ENCODE data around the gene NAE1. TPM values are rescaled to one million over a fixed set of nuclear protein-coding genes. Genes with fewer than 3 reads are reported as not detected.

NAE1 gene
- polyA plus RNA-seq, 2 of the 4 experiments (the other 2 are of a cell fraction) = 96.2 to 132 TPM

DNA sequence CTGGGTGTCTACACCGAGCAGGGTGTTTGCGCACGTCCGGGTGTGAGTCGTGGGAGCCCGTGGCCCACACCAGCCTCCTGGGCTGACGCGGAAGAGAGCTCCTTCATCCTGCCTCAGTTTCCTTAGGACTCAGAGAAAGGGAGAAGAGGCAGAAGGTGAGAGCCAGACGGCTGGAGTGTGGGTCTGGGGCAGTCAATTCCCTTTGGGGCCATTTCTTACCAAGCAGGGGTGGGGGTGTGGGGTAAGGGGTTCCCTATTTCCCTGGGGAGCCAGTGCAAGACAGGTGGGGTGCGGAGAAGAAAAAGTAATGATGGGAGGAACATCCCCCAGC lies 14.3 kb upstream of the NAE1 start (continued):
- TF ChIP-seq, protein P1, sequence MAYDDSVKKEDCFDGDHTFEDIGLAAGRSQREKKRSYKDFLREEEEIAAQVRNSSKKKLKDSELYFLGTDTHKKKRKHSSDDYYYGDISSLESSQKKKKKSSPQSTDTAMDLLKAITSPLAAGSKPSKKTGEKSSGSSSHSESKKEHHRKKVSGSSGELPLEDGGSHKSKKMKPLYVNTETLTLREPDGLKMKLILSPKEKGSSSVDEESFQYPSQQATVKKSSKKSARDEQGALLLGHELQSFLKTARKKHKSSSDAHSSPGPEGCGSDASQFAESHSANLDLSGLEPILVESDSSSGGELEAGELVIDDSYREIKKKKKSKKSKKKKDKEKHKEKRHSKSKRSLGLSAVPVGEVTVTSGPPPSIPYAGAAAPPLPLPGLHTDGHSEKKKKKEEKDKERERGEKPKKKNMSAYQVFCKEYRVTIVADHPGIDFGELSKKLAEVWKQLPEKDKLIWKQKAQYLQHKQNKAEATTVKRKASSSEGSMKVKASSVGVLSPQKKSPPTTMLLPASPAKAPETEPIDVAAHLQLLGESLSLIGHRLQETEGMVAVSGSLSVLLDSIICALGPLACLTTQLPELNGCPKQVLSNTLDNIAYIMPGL (CRISPR knock-in tag; IDR thresholded peaks at IDR 0.05; ENCODE audit: borderline replicate concordance) = no peak

DNA sequence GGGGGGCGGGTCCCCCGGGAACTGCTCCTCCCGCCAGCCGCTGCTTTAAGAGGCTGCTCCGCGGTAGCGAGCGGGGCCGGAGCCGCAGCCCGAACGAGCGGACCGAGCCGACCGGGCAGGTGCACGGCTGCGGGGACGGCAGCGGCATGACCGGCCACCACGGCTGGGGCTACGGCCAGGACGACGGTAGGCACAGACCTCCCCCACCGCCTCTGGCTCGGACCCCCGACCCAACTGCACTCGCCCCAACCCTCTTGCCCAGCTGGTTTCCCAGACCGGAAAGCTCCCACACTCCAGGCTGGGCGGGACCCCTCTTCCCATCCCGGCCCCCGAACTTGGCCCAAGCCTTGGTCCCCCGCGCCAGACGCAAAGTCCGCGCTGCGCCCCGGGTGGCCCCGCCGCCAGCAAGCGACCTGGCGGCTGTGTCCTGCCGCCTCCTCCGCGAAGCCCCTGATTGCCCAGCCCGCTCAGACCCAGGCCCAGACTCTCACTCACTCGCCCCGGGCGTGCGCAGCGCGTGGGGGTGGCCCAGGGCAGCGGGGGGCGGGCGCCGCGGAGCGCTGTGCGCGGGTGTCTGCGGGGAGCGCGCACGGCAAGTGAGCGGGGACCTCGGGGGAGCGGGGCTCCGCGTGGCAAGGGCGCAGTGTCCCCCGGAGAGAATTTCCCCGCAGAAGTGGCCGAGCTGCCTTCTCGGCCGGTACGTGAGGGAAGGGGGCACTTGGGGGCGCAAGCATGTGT lies 13.7 kb upstream of the NAE1 start, which contains the start of gene CA7:
TSS of gene CA7 (plus strand) at position 73 of the 738 bp plus-strand sequence. CDS start at position 147, 74 bp downstream.
- FAIRE-seq (no peak), ATAC-seq (peak in 1 of 2 experiments; percentile 20; a peak in 2 of 6 replicates), DNase-seq (ENCODE audit: low read depth in 1 of 2, low spot score in 1 of 2) (no peak)
- ChIA-PET CTCF (interaction anchor here (0.9 to 7.0 kb wide), 6 partner anchors 13 to 236 kb away, joined by 3 to 65 read pairs (median 13); partner anchors contain the start of gene NAE1), POLR2A (no interaction called here)
- 49% methylated on average over 23 of the region's 79 CpGs for WGBS (ENCODE audit: missing lambda C conversion rate)
- peaks cover 3% of the 10 kb centered on the region; the same call in 1 of the 3 replicates for H3K4me1 ChIP-seq
- TF ChIP-seq PHF8 (IDR thresholded peaks at IDR 0.05; ENCODE audit: borderline replicate concordance, low read depth) = no peak
- TF ChIP-seq HDAC2 (IDR thresholded peaks at IDR 0.05) = no peak
- no peak for TF ChIP-seq MAZ (IDR thresholded peaks at IDR 0.05; ENCODE audit: borderline replicate concordance, low read depth, low read length)
- TF ChIP-seq NPAS2 (CRISPR knock-in tag; IDR thresholded peaks at IDR 0.05; ENCODE audit: borderline replicate concordance) = no peak
- no peak for TF ChIP-seq EP300 (IDR thresholded peaks at IDR 0.05)
- TF ChIP-seq, protein P2, sequence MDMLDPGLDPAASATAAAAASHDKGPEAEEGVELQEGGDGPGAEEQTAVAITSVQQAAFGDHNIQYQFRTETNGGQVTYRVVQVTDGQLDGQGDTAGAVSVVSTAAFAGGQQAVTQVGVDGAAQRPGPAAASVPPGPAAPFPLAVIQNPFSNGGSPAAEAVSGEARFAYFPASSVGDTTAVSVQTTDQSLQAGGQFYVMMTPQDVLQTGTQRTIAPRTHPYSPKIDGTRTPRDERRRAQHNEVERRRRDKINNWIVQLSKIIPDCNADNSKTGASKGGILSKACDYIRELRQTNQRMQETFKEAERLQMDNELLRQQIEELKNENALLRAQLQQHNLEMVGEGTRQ (IDR thresholded peaks at IDR 0.05) = no peak
- TF ChIP-seq HEYL (CRISPR knock-in tag; IDR thresholded peaks at IDR 0.05) = no peak
- TF ChIP-seq RNF2 (IDR thresholded peaks at IDR 0.05; ENCODE audit: borderline replicate concordance, low read depth) = no peak
- no peak for TF ChIP-seq HOXB5 (CRISPR knock-in tag; IDR thresholded peaks at IDR 0.05)
- TF ChIP-seq JUNB (IDR thresholded peaks at IDR 0.05) = no peak
- TF ChIP-seq, protein P1 (CRISPR knock-in tag; IDR thresholded peaks at IDR 0.05; ENCODE audit: borderline replicate concordance) = no peak
- TF ChIP-seq ZNF302 (CRISPR knock-in tag; IDR thresholded peaks at IDR 0.05) = no peak
- TF ChIP-seq RFX5 (IDR thresholded peaks at IDR 0.05) = no peak
- TF ChIP-seq ESRRA (IDR thresholded peaks at IDR 0.05; ENCODE audit: borderline replicate concordance, low read length) = no peak
- TF ChIP-seq RAD21 (conservative IDR thresholded peaks at IDR 0.05 in 1 of 2, IDR thresholded peaks at IDR 0.05 in 1 of 2) = no peak
- no peak for TF ChIP-seq SREBF2 (IDR thresholded peaks at IDR 0.05)
- TF ChIP-seq CBX8 (IDR thresholded peaks at IDR 0.05) = no peak
- no peak for TF ChIP-seq CBX2 (IDR thresholded peaks at IDR 0.05; ENCODE audit: borderline replicate concordance, low read depth)
- TF ChIP-seq, protein P3, sequence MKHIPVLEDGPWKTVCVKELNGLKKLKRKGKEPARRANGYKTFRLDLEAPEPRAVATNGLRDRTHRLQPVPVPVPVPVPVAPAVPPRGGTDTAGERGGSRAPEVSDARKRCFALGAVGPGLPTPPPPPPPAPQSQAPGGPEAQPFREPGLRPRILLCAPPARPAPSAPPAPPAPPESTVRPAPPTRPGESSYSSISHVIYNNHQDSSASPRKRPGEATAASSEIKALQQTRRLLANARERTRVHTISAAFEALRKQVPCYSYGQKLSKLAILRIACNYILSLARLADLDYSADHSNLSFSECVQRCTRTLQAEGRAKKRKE (CRISPR knock-in tag; IDR thresholded peaks at IDR 0.05; ENCODE audit: low read depth) = no peak
- peak within 1 kb of the TSS; percentile 90 for H3K4me2 ChIP-seq
- H3K4me3 ChIP-seq = peak within 1 kb of the TSS; percentile 37
- peak within 1 kb of the TSS in 1 of 2 experiments; percentile 49; a peak in 3 of 6 replicates for H3K27ac ChIP-seq
- no peaks in the 10 kb centered on the region for H3K9me3 ChIP-seq
